ENCODE data around the gene FNDC8.
"Not testable (repeated sequence)": the region's sequence is repeated elsewhere in the genome, so short reads cannot be mapped to it uniquely, and the experiment has no call there.

Gene FNDC8

DNA sequence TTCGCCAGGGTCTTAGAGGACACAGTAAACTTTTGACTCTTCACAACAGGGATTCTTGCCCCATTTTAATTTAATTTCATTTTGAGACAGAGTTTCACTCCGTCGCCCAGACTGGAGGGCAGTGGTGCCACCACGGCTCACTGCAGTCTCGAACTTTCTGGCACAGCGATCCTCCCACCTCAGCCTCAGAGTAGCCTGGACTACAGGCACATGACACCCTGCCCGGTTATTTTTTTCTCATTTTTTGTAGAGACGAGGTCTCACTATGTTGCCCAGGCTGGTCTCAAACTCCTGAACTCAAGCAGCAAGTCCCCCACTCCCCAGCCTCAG lies 21.0 kb downstream of the FNDC8 start:
- no peak for DNase-seq (ENCODE audit: low read depth in 2 of 2)

DNA sequence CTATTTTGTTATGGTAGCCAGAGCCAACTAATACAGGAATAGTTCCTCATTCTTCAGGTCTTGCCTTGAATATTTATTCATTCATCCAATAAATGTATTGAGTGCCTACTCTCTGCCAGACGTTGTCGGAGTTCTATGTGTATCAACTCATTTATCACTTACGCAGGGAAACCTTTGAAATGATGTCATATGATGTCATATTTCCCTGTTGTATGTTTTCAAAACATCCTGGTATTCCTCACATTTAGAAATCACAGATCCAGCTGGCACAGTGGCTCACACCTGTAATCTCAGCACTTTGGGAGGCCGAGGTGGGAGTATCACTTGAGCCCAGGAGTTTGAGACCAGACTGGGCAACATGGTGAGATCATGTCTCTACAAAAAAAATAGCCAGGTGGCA lies 23.4 kb downstream of the FNDC8 start:
- no peak for DNase-seq (ENCODE audit: low read depth in 2 of 2)

DNA sequence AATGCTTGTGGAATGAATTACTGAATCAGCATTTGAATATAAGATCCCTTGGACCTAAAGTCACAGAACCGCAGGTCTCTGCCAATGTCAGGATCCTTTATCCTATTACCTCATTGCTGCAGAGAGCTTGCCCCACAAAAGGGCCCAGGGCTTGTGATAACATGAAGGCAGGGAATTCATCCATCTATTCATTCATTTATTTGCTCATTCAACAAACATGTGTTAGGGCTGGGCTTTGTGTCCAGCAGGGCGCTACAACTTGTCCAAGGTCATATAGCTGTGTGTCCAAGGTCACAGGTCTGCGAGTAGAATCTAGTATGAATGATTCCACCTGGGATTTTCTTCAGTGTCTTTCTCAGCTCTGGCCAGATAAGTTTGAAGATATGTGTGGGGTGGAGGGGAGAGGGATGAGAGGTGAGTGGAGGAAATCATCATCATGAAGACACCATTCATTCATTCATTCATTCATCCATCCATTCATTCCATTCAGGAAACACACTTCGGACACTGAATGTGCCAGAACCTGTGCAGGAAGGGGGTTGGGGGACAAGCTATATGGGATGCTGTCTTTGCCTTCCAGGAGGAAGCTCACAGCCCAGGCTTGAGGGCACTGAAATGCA lies 24.9 kb downstream of the FNDC8 start:
- no peak for DNase-seq (ENCODE audit: low read depth in 2 of 2)

DNA sequence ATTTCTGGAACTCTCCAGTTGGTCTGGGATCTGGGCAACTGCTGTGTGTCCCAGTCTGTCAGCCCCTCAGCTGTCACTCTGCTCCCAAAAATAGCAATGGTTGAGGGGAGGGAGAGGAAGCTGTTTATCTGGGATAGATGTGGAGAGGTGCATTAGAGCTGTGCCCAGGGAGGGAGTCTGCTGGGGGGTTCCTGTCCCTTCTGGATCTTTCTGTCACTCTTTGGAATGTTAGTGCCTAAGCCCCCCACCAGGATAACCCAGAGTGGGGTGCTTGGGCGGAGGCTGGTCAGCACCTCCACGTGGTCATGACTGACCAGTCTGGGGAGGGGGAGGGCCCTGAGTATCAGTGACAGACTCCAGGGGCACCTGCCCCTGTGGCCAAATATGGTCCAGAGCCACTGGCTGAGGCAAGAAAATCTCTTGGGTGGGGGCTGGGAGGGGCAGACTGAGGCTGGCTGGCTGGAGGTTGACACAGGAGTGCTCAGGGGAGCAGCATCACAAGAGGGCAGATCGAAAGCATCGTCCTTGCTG lies 26.0 kb downstream of the FNDC8 start, which contains the start of gene UNC45B:
TSS of gene UNC45B (plus strand) at position 443 of the 531 bp plus-strand sequence. CDS start 447 bp downstream, outside the sequence.
- no peak for DNase-seq (ENCODE audit: low read depth in 2 of 2)

GRCh38 chr17:35148144-35148543 lies 26.7 kb downstream of the FNDC8 start:
- DNase-seq (ENCODE audit: low read depth in 2 of 2), result no peak

DNA sequence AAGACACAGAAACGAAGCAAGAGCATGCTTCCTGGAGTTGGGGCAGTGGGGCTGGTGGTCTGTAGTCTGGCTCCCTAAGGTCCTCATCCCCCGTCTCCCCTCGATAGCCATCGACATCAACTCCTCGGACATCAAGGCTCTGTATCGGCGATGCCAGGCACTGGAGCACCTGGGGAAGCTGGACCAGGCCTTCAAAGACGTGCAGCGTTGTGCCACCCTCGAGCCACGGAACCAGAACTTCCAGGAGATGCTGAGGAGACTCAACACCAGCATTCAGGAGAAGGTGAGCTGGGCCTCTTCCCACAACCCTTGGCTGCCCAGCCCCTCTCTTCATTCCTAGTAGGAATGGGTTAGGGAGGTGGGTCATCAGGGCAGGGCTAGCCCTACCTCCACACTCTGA lies 28.5 kb downstream of the FNDC8 start:
- DNase-seq (ENCODE audit: low read depth in 2 of 2), result no peak

- DNase-seq (ENCODE audit: low read depth in 2 of 2), result not testable (repeated sequence)
Observed at GRCh38 chr17:35151080-35151479, 29.7 kb downstream of the FNDC8 start.

GRCh38 chr17:35152421-35153140 lies 31.2 kb downstream of the FNDC8 start:
- no peak for DNase-seq (ENCODE audit: low read depth in 2 of 2)

GRCh38 chr17:35154196-35155165 lies 33.1 kb downstream of the FNDC8 start:
- no peak for DNase-seq (ENCODE audit: low read depth in 2 of 2)

- no peak for DNase-seq (ENCODE audit: low read depth in 2 of 2)
Observed at GRCh38 chr17:35155246-35155645, 33.8 kb downstream of the FNDC8 start.

- no peak for DNase-seq (ENCODE audit: low read depth in 2 of 2)
Observed at GRCh38 chr17:35159940-35160339, 38.5 kb downstream of the FNDC8 start.

GRCh38 chr17:35160354-35161201 lies 39.2 kb downstream of the FNDC8 start:
- DNase-seq (ENCODE audit: low read depth in 2 of 2), result no peak

DNA sequence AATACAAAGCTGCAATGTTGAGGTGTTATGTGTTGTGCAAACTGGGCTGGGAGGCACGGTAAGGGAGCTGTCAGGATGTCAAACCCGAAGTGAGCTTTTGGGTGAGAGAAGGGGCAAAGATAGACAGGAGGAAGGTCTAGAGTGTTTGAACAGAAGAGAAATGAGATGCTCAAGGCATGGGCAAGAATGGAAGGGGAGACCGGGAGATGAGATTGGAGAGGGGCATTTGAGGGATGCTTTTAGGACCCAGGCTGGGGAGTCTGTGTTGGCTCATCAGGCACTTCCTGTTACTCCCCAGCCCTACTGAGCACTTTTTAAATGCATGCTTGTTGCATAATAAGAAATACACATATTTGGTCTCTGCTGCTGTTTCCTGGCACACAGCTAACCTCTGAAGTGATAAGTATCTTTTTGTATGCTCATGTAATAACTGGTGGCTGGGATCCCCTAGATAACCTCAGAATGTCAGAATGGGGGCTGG lies 39.9 kb downstream of the FNDC8 start:
- DNase-seq (ENCODE audit: low read depth in 2 of 2), result no peak

- no peak for DNase-seq (ENCODE audit: low read depth in 2 of 2)
Observed at GRCh38 chr17:35162755-35163154, 41.3 kb downstream of the FNDC8 start.

- no peak for DNase-seq (ENCODE audit: low read depth in 2 of 2)
Observed at GRCh38 chr17:35163886-35164285, 42.5 kb downstream of the FNDC8 start.

DNA sequence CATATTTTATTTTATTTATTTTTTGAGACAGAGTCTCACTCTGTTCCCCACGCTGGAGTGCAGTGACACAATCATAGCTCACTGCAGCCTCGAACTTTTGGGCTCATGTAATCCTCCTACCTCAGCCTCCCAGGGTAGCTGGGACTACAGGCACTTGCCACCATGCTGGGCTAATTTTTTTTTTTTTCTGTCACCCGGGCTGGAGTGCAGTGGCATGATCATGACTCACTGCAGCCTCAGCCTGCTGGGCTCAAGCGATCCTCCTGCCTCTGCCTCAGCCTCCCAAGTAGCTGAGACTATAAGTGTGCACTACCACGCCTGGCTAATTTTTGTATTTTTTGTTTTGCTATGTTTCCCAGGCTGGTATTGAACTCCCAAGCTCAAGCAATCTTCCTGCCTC lies 43.3 kb downstream of the FNDC8 start:
- DNase-seq (ENCODE audit: low read depth in 2 of 2), result no peak

- DNase-seq (ENCODE audit: low read depth in 2 of 2), result no peak
Observed at GRCh38 chr17:35166526-35166925, 45.1 kb downstream of the FNDC8 start.

DNA sequence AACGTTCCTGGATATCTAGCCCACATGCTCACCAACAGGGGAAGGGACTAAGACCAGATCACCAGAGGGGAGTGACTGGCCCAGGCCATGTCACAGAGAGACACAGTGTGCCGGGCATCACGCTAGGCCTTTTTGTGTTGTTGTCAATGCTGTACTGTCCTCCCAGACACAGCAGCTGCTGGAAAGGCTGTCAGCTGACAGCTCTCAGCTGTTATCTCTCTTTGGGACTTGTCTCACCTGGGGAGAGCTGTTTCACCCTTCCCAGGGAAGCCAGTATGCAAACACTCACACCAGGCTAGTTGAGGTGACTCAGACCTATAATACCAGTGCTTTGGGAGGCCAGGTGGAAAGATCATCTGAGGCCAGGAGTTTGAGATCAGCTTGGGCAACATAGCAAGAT lies 45.6 kb downstream of the FNDC8 start:
- no peak for DNase-seq (ENCODE audit: low read depth in 2 of 2)

- no peak for DNase-seq (ENCODE audit: low read depth in 2 of 2)
Observed at GRCh38 chr17:35167666-35168065, 46.3 kb downstream of the FNDC8 start.

- no peak for DNase-seq (ENCODE audit: low read depth in 2 of 2)
Observed at GRCh38 chr17:35169835-35170363, 48.5 kb downstream of the FNDC8 start.

All from activated CD8-positive, alpha-beta memory T cell treated with anti-CD3 and anti-CD28 coated beads for 4 hours (primary cell).